Mesenchymal stem cell (in vitro differentiated cells and primary cell): ENCODE data around the gene TBC1D3B.
"Not testable (repeated sequence)": the region's sequence is repeated elsewhere in the genome, so short reads cannot be mapped to it uniquely, and the experiment has no call there.

Experiments
- DNase-seq: peaks from one replicate; pipeline ENCODE4 v3.0.0-alpha.2; 2013
- H2AFZ ChIP-seq: one replicate; pipeline ENCODE4 v1.6.1; 2013; ENCODE audit warnings: low read depth, mild to moderate bottlenecking, control low read depth, inconsistent platforms, low read length, moderate library complexity
- H2AK5ac ChIP-seq: 2 replicates; pipeline ENCODE4 v1.6.1; 2013; ENCODE audit warnings: low read length, moderate library complexity, mild to moderate bottlenecking, inconsistent platforms; ENCODE audit not compliant: severe bottlenecking
- H2BK120ac ChIP-seq: one replicate; pipeline ENCODE4 v1.6.1; 2013; ENCODE audit warnings: low read depth, mild to moderate bottlenecking, inconsistent platforms, low read length, moderate library complexity
- H2BK12ac ChIP-seq, 2 experiments: one replicate each; pipeline ENCODE4 v1.6.1; 2013; ENCODE audit warnings: inconsistent platforms in 2 of 2, low read length in 2 of 2, mild to moderate bottlenecking in 2 of 2, moderate library complexity in 2 of 2, control low read depth in 1 of 2
- H2BK15ac ChIP-seq: one replicate; pipeline ENCODE4 v1.6.1; 2013; ENCODE audit warnings: mild to moderate bottlenecking, low read depth, inconsistent platforms; ENCODE audit not compliant: poor library complexity, severe bottlenecking
- H2BK5ac ChIP-seq: 2 replicates; pipeline ENCODE4 v1.6.1; 2013; ENCODE audit warnings: low read depth, mild to moderate bottlenecking, low read length, control low read depth, inconsistent platforms; ENCODE audit not compliant: poor library complexity, severe bottlenecking
- H3K14ac ChIP-seq, 2 experiments: one replicate each; pipeline ENCODE4 v1.6.1; 2013; ENCODE audit warnings: inconsistent platforms in 2 of 2, low read length in 2 of 2, control low read depth in 1 of 2, mild to moderate bottlenecking in 1 of 2, moderate library complexity in 1 of 2
- H3K18ac ChIP-seq, 2 experiments: one replicate each; pipeline ENCODE4 v1.6.1; 2013; ENCODE audit warnings: inconsistent platforms in 2 of 2, low read length in 2 of 2, control low read depth in 1 of 2, low read depth in 1 of 2, mild to moderate bottlenecking in 1 of 2
- H3K23ac ChIP-seq, 2 experiments: one replicate each; pipeline ENCODE4 v1.6.1; 2013; ENCODE audit warnings: inconsistent platforms in 2 of 2, low read length in 2 of 2, mild to moderate bottlenecking in 2 of 2, moderate library complexity in 2 of 2, control low read depth in 1 of 2
- H3K27ac ChIP-seq: 2 replicates; pipeline ENCODE4 v1.5.1; 2013; ENCODE audit warnings: mild to moderate bottlenecking, moderate library complexity, low read length, control low read depth, inconsistent platforms; ENCODE audit not compliant: poor library complexity, severe bottlenecking
- H3K27me3 ChIP-seq, 2 experiments: 2 replicates each; pipeline versions ENCODE4 v1.6.1 to v1.7.0; 2013; ENCODE audit warnings: low read length in 2 of 2, mild to moderate bottlenecking in 2 of 2, moderate library complexity in 2 of 2, control low read depth in 1 of 2, inconsistent platforms in 1 of 2; ENCODE audit not compliant: control insufficient read depth in 1 of 2, insufficient read depth in 1 of 2
- H3K36me3 ChIP-seq, 2 experiments: 2 replicates each; pipeline versions ENCODE4 v1.6.1 to v1.7.0; 2013; ENCODE audit warnings: low read length in 2 of 2, control low read depth in 1 of 2, inconsistent platforms in 1 of 2, low read depth in 1 of 2, mild to moderate bottlenecking in 1 of 2; ENCODE audit not compliant: insufficient read depth in 2 of 2, control insufficient read depth in 1 of 2
- H3K4ac ChIP-seq, 2 experiments: one replicate each; pipeline ENCODE4 v1.6.1; 2013; ENCODE audit warnings: inconsistent platforms in 2 of 2, low read length in 2 of 2, mild to moderate bottlenecking in 2 of 2, moderate library complexity in 2 of 2, control low read depth in 1 of 2, low read depth in 1 of 2
- H3K4me1 ChIP-seq: 2 replicates; pipeline ENCODE4 v1.6.1; 2013; ENCODE audit warnings: low read depth, low read length, control low read depth; ENCODE audit not compliant: control insufficient read depth, insufficient read depth
- H3K4me2 ChIP-seq: 2 replicates; pipeline ENCODE4 v1.6.1; 2013; ENCODE audit warnings: low read length, mild to moderate bottlenecking, inconsistent platforms; ENCODE audit not compliant: poor library complexity, severe bottlenecking
- H3K4me3 ChIP-seq, 2 experiments: 2 replicates each; pipeline versions ENCODE4 v1.5.1 to v1.7.0; 2013; ENCODE audit warnings: low read length in 2 of 2, mild to moderate bottlenecking in 2 of 2, control low read depth in 1 of 2, low read depth in 1 of 2; ENCODE audit not compliant: insufficient read depth in 1 of 2
- H3K79me1 ChIP-seq: replicated peaks from 2 replicates; pipeline ENCODE4 v1.6.1; 2013; ENCODE audit warnings: mild to moderate bottlenecking, control low read depth, low read length, inconsistent platforms; ENCODE audit not compliant: poor library complexity, severe bottlenecking
- H3K9ac ChIP-seq: 2 replicates; pipeline ENCODE4 v1.7.0; 2013; ENCODE audit warnings: mild to moderate bottlenecking, low read length, moderate library complexity
- H3K9me3 ChIP-seq: 2 replicates; pipeline ENCODE4 v1.7.0; 2013; ENCODE audit warnings: mild to moderate bottlenecking, low read length; ENCODE audit not compliant: control insufficient read depth
- H4K8ac ChIP-seq: one replicate; pipeline ENCODE4 v1.6.1; 2013; ENCODE audit warnings: inconsistent platforms, mild to moderate bottlenecking, low read length, moderate library complexity
- H4K91ac ChIP-seq: one replicate; pipeline ENCODE4 v1.6.1; 2013; ENCODE audit warnings: mild to moderate bottlenecking, low read length, inconsistent platforms
- WGBS: methylation state at CpG from one replicate; pipeline ENCODE4 v1.1.7; 2013; ENCODE audit warnings: mixed read lengths; 5-methylcytosine and 5-hydroxymethylcytosine counted together

Gene TBC1D3B

DNA sequence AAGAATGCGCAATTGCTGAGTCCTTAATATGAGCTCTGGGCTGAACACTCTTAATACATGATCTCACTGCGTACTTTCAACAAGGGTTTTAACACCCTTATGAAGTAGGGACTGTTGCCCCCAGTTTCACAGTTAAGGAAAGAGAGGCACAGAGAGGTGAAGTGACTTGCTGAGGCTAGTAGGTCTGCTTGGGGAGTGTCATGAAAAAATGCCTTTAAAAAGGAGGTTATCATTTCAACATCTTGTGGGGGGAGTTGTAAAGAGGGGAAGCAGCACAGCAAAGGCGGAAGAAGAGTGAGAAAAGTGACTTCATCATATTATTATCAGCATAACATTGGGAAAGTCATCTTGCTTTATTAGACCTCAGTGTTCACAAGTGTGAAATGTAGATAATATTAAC is 36.5 kb upstream of the TBC1D3B start:
- Histone ChIP-seq H2BK12ac (no peak overlapping the region), H3K36me3 (no peaks in the 10 kb centered on the region), H2AK5ac (no peak overlapping the region), H2BK5ac (no peak overlapping the region), H2BK120ac (no peak overlapping the region), H3K4me3 (no peak overlapping the region), H4K91ac (no peak overlapping the region), H3K23ac (no peak overlapping the region), H3K4ac (no peak overlapping the region), H3K4me1 (no peaks in the 10 kb centered on the region), H3K18ac (no peak overlapping the region), H3K79me1 (no peaks in the 10 kb centered on the region), H2AFZ (no peak overlapping the region), H2BK15ac (no peak overlapping the region), H3K9me3 (no peaks in the 10 kb centered on the region), H4K8ac (no peak overlapping the region), H3K4me2 (no peak overlapping the region), H3K9ac (no peak overlapping the region), H3K27ac (no peak overlapping the region), H3K27me3 (peaks cover 18 to 22% of the 10 kb centered on the region in 2 experiments), H3K14ac (no peak overlapping the region)
- 87% methylated on average over 2 of the region's 3 CpGs for WGBS
- DNase-seq = no peak

GRCh38 chr17:36212272-36212605 is 35.8 kb upstream of the TBC1D3B start:
- no peak overlapping the region for H2AFZ ChIP-seq
- no peaks in the 10 kb centered on the region for H3K79me1 ChIP-seq
- no peak overlapping the region for H3K23ac ChIP-seq
- H3K9ac ChIP-seq = no peak overlapping the region
- H3K4ac ChIP-seq = no peak overlapping the region
- H4K91ac ChIP-seq = peak overlapping the region; percentile 39
- no peak overlapping the region for H3K14ac ChIP-seq
- H2BK12ac ChIP-seq = no peak overlapping the region
- no peak overlapping the region for H3K4me3 ChIP-seq
- no peaks in the 10 kb centered on the region for H3K9me3 ChIP-seq
- no peak overlapping the region for H3K27ac ChIP-seq
- H3K27me3 ChIP-seq = peaks cover 20 to 22% of the 10 kb centered on the region in 2 experiments
- no peaks in the 10 kb centered on the region for H3K4me1 ChIP-seq
- H4K8ac ChIP-seq = no peak overlapping the region
- H2BK5ac ChIP-seq = no peak overlapping the region
- no peak overlapping the region for H2BK120ac ChIP-seq
- no peak overlapping the region for H3K18ac ChIP-seq
- no peak for DNase-seq
- whole genome bisulfite sequencing = 35% methylated on average over 4 of the region's 4 CpGs
- H2BK15ac ChIP-seq = no peak overlapping the region
- no peak overlapping the region for H2AK5ac ChIP-seq
- H3K4me2 ChIP-seq = no peak overlapping the region
- no peaks in the 10 kb centered on the region for H3K36me3 ChIP-seq

GRCh38 chr17:36211484-36212271 is 35.2 kb upstream of the TBC1D3B start:
- not testable (repeated sequence) for H3K79me1 ChIP-seq

DNA sequence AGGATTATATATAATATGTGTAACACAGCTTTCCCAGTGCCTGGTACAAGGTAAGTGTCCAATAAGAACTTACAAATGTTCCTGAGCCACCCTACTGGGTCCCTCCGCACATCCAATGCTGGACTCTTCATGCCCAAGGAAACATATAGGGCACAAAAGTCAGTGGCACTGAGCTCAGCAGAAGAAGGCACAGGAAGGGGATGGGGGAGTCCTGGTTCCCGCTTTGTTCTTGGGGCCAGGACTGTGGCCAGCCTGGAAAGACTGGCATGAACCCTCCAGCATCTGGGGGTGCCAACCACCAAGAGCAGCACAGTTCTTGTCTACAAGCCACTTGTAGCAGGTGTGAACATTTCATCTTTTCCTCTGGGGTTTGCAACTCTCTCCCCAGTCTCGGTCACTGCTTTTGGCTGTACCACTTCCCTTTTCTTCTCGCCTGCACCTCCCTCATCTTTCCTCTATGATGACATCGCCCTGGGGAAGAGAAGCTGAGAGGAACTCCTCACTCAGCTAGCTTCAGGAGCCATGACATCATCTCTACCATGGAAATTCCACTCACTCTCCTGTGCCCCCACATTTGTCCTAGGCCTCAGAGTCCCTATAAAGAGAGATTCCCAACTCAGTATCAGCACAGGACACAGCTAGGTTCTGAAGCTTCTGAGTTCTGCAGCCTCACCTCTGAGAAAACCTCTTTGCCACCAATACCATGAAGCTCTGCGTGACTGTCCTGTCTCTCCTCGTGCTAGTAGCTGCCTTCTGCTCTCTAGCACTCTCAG is 34.2 kb upstream of the TBC1D3B start, which contains the start of gene CCL4L2:
CCL4L2 (plus strand) TSS at position 625 of the 773 bp plus-strand sequence.
- H2BK120ac ChIP-seq, H3K27ac ChIP-seq, H3K4ac ChIP-seq, H2AK5ac ChIP-seq, H3K9me3 ChIP-seq, H3K23ac ChIP-seq, H2AFZ ChIP-seq, H2BK5ac ChIP-seq, H2BK15ac ChIP-seq, H4K8ac ChIP-seq, H3K9ac ChIP-seq, H3K4me3 ChIP-seq, H3K18ac ChIP-seq, H4K91ac ChIP-seq, H3K14ac ChIP-seq, H3K4me1 ChIP-seq, H3K4me2 ChIP-seq, H2BK12ac ChIP-seq, DNase-seq, H3K79me1 ChIP-seq, H3K36me3 ChIP-seq: not testable (repeated sequence)
- H3K27me3 ChIP-seq = peaks cover 22 to 23% of the 10 kb centered on the region in 2 experiments
- 77% methylated on average over 7 of the region's 7 CpGs for WGBS

More at GRCh38 chr17:36211484-36212271, 35.2 kb upstream of the TBC1D3B start:
- WGBS = 44% methylated on average over 6 of the region's 10 CpGs
- H4K8ac ChIP-seq, H2BK12ac ChIP-seq, H3K4me1 ChIP-seq, H3K36me3 ChIP-seq, H2BK120ac ChIP-seq, H3K18ac ChIP-seq, H2AK5ac ChIP-seq, H3K4me3 ChIP-seq, DNase-seq, H3K4ac ChIP-seq, H3K9ac ChIP-seq, H2AFZ ChIP-seq, H2BK5ac ChIP-seq, H3K27ac ChIP-seq, H3K9me3 ChIP-seq, H3K23ac ChIP-seq, H3K14ac ChIP-seq, H3K4me2 ChIP-seq, H2BK15ac ChIP-seq: not testable (repeated sequence)
- H3K27me3 ChIP-seq = peaks cover 22% of the 10 kb centered on the region in 2 experiments
- peak overlapping the region; percentile 39 for H4K91ac ChIP-seq
